ENCODE results near the gene SYPL1.

DNA sequence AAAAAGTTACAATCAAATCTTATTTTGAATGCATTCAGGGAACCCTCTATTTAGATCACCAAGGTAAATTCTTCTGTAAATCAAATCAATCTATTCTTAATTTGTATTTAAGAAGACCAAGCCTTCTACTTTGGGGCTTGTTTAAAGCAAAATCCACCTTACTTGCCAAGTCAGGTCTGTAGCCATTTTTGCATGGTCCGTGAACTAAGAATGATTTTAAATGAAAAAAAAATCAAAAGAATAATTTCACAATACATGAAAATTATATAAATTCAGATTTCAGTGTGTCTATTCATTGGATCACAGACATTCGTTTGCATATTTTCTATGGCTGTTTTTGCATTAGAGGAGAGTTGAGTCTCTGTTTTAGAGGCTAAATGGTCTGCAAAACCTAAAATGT lies 59.4 kb downstream of the SYPL1 start:
- TF ChIP-seq ZNF202 (tag by site-specific recombination; IDR thresholded peaks at IDR 0.05; ENCODE audit: borderline replicate concordance) (no peak), ZNF24 (tag by site-specific recombination; IDR thresholded peaks at IDR 0.05) (no peak), ZNF391 (tag by site-specific recombination; IDR thresholded peaks at IDR 0.05; ENCODE audit: borderline replicate concordance, low read depth) (no peak), YY1 (tag by site-specific recombination; IDR thresholded peaks at IDR 0.05) (no peak), ZNF239 (tag by site-specific recombination; IDR thresholded peaks at IDR 0.05) (no peak), MYNN (tag by site-specific recombination; IDR thresholded peaks at IDR 0.05; ENCODE audit: borderline replicate concordance) (no peak), KLF1 (tag by site-specific recombination; IDR thresholded peaks at IDR 0.05) (no peak), ZNF335 (tag by site-specific recombination; conservative IDR thresholded peaks at IDR 0.05) (no peak), KLF16 (tag by site-specific recombination; IDR thresholded peaks at IDR 0.05) (no peak)
- TF ChIP-seq, protein P1, sequence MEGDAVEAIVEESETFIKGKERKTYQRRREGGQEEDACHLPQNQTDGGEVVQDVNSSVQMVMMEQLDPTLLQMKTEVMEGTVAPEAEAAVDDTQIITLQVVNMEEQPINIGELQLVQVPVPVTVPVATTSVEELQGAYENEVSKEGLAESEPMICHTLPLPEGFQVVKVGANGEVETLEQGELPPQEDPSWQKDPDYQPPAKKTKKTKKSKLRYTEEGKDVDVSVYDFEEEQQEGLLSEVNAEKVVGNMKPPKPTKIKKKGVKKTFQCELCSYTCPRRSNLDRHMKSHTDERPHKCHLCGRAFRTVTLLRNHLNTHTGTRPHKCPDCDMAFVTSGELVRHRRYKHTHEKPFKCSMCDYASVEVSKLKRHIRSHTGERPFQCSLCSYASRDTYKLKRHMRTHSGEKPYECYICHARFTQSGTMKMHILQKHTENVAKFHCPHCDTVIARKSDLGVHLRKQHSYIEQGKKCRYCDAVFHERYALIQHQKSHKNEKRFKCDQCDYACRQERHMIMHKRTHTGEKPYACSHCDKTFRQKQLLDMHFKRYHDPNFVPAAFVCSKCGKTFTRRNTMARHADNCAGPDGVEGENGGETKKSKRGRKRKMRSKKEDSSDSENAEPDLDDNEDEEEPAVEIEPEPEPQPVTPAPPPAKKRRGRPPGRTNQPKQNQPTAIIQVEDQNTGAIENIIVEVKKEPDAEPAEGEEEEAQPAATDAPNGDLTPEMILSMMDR (tag by site-specific recombination; IDR thresholded peaks at IDR 0.05): no peak
- TF ChIP-seq, protein P2, sequence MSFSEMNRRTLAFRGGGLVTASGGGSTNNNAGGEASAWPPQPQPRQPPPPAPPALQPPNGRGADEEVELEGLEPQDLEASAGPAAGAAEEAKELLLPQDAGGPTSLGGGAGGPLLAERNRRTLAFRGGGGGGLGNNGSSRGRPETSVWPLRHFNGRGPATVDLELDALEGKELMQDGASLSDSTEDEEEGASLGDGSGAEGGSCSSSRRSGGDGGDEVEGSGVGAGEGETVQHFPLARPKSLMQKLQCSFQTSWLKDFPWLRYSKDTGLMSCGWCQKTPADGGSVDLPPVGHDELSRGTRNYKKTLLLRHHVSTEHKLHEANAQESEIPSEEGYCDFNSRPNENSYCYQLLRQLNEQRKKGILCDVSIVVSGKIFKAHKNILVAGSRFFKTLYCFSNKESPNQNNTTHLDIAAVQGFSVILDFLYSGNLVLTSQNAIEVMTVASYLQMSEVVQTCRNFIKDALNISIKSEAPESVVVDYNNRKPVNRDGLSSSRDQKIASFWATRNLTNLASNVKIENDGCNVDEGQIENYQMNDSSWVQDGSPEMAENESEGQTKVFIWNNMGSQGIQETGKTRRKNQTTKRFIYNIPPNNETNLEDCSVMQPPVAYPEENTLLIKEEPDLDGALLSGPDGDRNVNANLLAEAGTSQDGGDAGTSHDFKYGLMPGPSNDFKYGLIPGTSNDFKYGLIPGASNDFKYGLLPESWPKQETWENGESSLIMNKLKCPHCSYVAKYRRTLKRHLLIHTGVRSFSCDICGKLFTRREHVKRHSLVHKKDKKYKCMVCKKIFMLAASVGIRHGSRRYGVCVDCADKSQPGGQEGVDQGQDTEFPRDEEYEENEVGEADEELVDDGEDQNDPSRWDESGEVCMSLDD (tag by site-specific recombination; IDR thresholded peaks at IDR 0.05): no peak
- TF ChIP-seq, protein P3, sequence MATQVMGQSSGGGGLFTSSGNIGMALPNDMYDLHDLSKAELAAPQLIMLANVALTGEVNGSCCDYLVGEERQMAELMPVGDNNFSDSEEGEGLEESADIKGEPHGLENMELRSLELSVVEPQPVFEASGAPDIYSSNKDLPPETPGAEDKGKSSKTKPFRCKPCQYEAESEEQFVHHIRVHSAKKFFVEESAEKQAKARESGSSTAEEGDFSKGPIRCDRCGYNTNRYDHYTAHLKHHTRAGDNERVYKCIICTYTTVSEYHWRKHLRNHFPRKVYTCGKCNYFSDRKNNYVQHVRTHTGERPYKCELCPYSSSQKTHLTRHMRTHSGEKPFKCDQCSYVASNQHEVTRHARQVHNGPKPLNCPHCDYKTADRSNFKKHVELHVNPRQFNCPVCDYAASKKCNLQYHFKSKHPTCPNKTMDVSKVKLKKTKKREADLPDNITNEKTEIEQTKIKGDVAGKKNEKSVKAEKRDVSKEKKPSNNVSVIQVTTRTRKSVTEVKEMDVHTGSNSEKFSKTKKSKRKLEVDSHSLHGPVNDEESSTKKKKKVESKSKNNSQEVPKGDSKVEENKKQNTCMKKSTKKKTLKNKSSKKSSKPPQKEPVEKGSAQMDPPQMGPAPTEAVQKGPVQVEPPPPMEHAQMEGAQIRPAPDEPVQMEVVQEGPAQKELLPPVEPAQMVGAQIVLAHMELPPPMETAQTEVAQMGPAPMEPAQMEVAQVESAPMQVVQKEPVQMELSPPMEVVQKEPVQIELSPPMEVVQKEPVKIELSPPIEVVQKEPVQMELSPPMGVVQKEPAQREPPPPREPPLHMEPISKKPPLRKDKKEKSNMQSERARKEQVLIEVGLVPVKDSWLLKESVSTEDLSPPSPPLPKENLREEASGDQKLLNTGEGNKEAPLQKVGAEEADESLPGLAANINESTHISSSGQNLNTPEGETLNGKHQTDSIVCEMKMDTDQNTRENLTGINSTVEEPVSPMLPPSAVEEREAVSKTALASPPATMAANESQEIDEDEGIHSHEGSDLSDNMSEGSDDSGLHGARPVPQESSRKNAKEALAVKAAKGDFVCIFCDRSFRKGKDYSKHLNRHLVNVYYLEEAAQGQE (tag by site-specific recombination; IDR thresholded peaks at IDR 0.05): no peak

Data from HEK293 (cell line).